ENCODE results near the gene ZNF275.

DNA sequence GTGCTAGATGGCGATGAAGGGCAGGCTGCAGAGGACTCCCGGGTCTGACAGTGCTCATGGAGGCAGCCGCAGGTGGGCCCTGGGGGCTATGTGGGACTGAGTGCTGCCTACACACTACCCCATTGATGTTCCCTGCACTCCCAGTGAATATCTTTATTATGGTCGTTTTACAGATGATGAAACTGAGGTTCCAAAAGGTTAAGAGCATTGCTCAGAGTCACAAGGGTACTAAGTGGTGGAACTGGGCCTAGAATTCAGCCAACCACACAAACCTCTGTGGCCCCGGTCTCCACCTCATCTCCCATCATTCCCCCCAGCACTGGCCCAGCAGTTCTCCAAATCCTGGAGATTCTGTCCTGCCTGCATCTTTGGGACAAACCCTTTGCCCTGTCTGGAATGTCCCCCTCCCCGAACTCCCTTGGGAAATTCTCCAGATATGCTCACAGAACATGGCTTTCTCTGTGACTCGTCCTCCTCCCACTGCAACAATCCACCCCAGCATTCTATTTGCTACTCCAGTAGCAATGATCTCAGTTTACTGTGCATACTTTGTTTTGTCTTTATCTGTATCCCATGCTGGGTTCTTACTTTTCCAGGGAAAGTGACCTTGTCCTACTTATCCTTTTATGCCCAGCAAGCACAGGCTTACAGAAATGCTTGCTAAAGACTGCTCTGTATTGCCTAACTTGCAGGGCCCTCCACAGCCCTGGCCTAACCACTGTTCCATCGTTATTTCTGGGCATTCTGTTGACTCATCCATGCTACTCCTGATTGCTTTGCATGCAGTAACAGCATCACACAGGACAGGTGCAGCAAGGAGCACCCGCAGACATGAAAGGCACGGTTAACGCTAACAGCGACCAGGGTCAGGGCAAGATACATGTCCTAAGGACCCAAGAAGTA lies 26.4 kb upstream of the ZNF275 start:
- TF ChIP-seq POLR2AphosphoS5 (IDR thresholded peaks at IDR 0.05; ENCODE audit: low read depth, low read length) (no peak), FOXP2 (optimal IDR thresholded peaks at IDR 0.05; ENCODE audit: borderline replicate concordance, extremely low read depth, extremely low read length, insufficient read depth) (no peak)
- TF ChIP-seq, protein P1, sequence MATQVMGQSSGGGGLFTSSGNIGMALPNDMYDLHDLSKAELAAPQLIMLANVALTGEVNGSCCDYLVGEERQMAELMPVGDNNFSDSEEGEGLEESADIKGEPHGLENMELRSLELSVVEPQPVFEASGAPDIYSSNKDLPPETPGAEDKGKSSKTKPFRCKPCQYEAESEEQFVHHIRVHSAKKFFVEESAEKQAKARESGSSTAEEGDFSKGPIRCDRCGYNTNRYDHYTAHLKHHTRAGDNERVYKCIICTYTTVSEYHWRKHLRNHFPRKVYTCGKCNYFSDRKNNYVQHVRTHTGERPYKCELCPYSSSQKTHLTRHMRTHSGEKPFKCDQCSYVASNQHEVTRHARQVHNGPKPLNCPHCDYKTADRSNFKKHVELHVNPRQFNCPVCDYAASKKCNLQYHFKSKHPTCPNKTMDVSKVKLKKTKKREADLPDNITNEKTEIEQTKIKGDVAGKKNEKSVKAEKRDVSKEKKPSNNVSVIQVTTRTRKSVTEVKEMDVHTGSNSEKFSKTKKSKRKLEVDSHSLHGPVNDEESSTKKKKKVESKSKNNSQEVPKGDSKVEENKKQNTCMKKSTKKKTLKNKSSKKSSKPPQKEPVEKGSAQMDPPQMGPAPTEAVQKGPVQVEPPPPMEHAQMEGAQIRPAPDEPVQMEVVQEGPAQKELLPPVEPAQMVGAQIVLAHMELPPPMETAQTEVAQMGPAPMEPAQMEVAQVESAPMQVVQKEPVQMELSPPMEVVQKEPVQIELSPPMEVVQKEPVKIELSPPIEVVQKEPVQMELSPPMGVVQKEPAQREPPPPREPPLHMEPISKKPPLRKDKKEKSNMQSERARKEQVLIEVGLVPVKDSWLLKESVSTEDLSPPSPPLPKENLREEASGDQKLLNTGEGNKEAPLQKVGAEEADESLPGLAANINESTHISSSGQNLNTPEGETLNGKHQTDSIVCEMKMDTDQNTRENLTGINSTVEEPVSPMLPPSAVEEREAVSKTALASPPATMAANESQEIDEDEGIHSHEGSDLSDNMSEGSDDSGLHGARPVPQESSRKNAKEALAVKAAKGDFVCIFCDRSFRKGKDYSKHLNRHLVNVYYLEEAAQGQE (IDR thresholded peaks at IDR 0.05; ENCODE audit: insufficient read depth in 1 of 2, low read depth in 2 of 2, low read length in 2 of 2): no peak

All from PFSK-1 (cell line).